PC-3 (cell line): ENCODE data around the gene NOSIP. TPM values are rescaled to one million over a fixed set of nuclear protein-coding genes. Genes with fewer than 3 reads are reported as not detected.
A peak's percentile ranks its signal among the peaks of the same experiment; 100 is the strongest.

Experiments used
- ATAC-seq: fragments of 200-7000 bp; cut with Tn5 transposase; 2 replicates; pipeline ENCODE4 v1.9.1; 2020; ENCODE audit warnings: mild to moderate bottlenecking, moderate library complexity
- BruUV-seq: library from RNA; stranded (reverse); fragments of 400-500 nt; replicated peaks from 2 replicates; lab custom pipeline; 2021; lab: Mats Ljungman, UMichigan
- CTCF ChIA-PET: fragments of 300-600 bp; sonication (Branson Sonifier 250); formaldehyde crosslinking; loops from one replicate; lab custom pipeline; 2022; ENCODE audit warnings: antibody characterized with exemption; lab: Charles Lee
- POLR2A ChIA-PET: fragments of 300-600 bp; sonication (Branson Sonifier 250); formaldehyde crosslinking; loops from one replicate; lab custom pipeline; 2022; ENCODE audit warnings: antibody characterized with exemption; ENCODE audit not compliant: unreplicated experiment; lab: Charles Lee
- DNase-seq: peaks from one replicate; pipeline ENCODE4 v3.0.0-alpha.2; 2015
- H2AFZ ChIP-seq: fragments of 300-600 bp; sonication (generic); 2 replicates; pipeline ENCODE4 v1.6.0; 2016; ENCODE audit warnings: antibody characterized with exemption, low read length
- H3F3A ChIP-seq: fragments of 300-600 bp; sonication (generic); one replicate; pipeline ENCODE4 v1.6.0; 2017; ENCODE audit warnings: antibody characterized with exemption, low read length, control low read depth, mild to moderate bottlenecking; ENCODE audit not compliant: unreplicated experiment
- H3K27ac ChIP-seq: fragments of 300-600 bp; sonication (generic); 2 replicates; pipeline ENCODE4 v1.5.1; 2016; ENCODE audit warnings: mild to moderate bottlenecking, low read length
- H3K27me3 ChIP-seq: fragments of 300-600 bp; sonication (generic); 2 replicates; pipeline ENCODE4 v1.6.1; 2016; ENCODE audit warnings: low read length, mixed read lengths
- H3K36me3 ChIP-seq: fragments of 300-600 bp; sonication (generic); 2 replicates; pipeline ENCODE4 v1.6.1; 2016; ENCODE audit warnings: low read depth, mixed run types, low read length, mixed read lengths
- H3K4me1 ChIP-seq: fragments of 300-600 bp; sonication (generic); 2 replicates; pipeline ENCODE4 v1.5.1; 2016; ENCODE audit warnings: low read length; ENCODE audit not compliant: insufficient read depth
- H3K4me2 ChIP-seq: fragments of 300-600 bp; sonication (generic); 2 replicates; pipeline ENCODE4 v1.6.0; 2016; ENCODE audit warnings: low read length
- H3K4me3 ChIP-seq: fragments of 300-600 bp; sonication (generic); 2 replicates; pipeline ENCODE4 v1.5.1; 2016; ENCODE audit warnings: mild to moderate bottlenecking, low read length, mixed read lengths
- H3K79me2 ChIP-seq: fragments of 300-600 bp; sonication (generic); 2 replicates; pipeline ENCODE4 v1.6.1; 2017; ENCODE audit warnings: low read length, mixed read lengths
- H3K9ac ChIP-seq: fragments of 300-600 bp; sonication (generic); 2 replicates; pipeline ENCODE4 v1.6.0; 2016; ENCODE audit warnings: mild to moderate bottlenecking, low read length
- H3K9me2 ChIP-seq: fragments of 300-600 bp; sonication (generic); replicated peaks from 2 replicates; pipeline ENCODE4 v1.6.1; 2016; ENCODE audit warnings: mixed run types, low read length, mixed read lengths
- H3K9me3 ChIP-seq: fragments of 300-600 bp; sonication (generic); 2 replicates; pipeline ENCODE4 v1.6.1; 2016; ENCODE audit warnings: low read length, mixed read lengths
- H4K20me1 ChIP-seq: fragments of 300-600 bp; sonication (generic); 2 replicates; pipeline ENCODE4 v1.6.1; 2016; ENCODE audit warnings: low read length, mixed read lengths
- EZH2 ChIP-seq: fragments of 300-600 bp; sonication (generic); IDR thresholded peaks from one replicate; pipeline ENCODE4 v1.6.1; 2017; ENCODE audit warnings: antibody characterized with exemption, mild to moderate bottlenecking, low read length; ENCODE audit not compliant: unreplicated experiment
- EZH2phosphoT487 ChIP-seq: fragments of 300-600 bp; sonication (generic); IDR thresholded peaks from 2 replicates; pipeline ENCODE4 v1.6.1; 2018; ENCODE audit warnings: mild to moderate bottlenecking, antibody characterized with exemption, low read length, borderline replicate concordance
- intact Hi-C: fragments of 100-400 bp; cut with micrococcal nuclease; formaldehyde crosslinking; loops from 2 replicates; pipeline ENCODE4 v1.9.0; 2023
- total RNA-seq: library from RNA; depleted of rRNA; stranded (reverse); fragments of >200 nt; gene quantifications from 2 replicates; pipeline ENCODE4 v1.2.3, GENCODE V29; 2014
- TF ChIP-seq, protein P1 (sequence below): fragments of 300-600 bp; sonication (generic); conservative IDR thresholded peaks from 2 replicates; pipeline ENCODE4 v1.5.1; 2017; ENCODE audit warnings: antibody characterized with exemption, low read depth, mild to moderate bottlenecking, low read length

Gene NOSIP
- total RNA-seq, 1 experiment from 2014 or later, result 195 TPM

DNA sequence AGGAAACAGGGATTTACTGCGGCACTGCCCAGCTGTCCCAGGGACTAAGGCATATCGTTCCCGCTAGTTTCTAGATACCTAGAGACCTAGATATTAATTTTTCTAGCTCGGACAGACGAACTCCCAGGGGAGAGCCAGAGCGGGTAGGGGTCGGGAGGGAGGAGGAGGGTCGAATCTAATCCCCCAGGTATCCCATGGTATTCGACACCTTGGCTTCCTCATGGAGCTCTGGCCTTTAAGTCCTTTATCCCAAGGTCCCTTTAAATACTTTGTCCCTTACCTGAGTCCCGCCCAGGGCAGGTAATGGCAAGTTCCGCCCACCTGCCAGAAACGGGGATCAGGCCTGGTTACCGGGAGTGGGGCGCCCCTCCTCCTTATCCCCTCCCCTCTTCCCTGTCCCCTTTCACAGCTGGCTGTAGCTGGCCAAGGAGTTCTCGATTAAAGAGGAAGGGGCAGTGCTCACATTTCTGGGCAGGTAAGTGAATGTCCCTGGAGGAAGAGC lies 702 bp upstream of the NOSIP start, which contains the start of gene PRRG2:
PRRG2 (plus strand) TSS at position 310 of the 502 bp plus-strand sequence. CDS start 1,904 bp downstream, outside the sequence.
- TSS peak; percentile 85 for BruUV-seq

DNA sequence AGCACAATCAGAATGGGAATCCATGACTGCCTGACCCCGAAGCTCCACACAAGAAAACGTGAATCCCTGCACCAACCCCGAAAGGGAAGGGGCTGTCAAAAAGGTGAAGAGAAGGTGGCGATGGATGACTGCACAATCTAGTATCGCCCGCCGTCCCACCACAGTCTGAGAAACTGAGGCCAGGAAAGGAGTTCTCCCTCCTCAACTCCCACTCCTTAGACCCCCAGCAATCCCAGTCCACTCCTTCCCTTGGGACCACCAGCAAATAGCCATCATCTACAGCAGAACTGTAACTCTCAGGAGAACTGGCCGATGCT lies 451 bp downstream of the NOSIP start:
- Histone ChIP-seq H3K4me1 (peaks cover 14% of the 10 kb centered on the region), H3K9me2 (no peaks in the 10 kb centered on the region), H3K36me3 (peaks cover 10% of the 10 kb centered on the region; the same call in 1 of the 2 replicates), H3F3A (no peaks in the 10 kb centered on the region), H3K9me3 (no peaks in the 10 kb centered on the region), H2AFZ (peak overlapping the region; percentile 31; the same call in 1 of the 2 replicates), H3K9ac (peak overlapping the region; percentile 88), H3K79me2 (peaks cover 38% of the 10 kb centered on the region), H3K4me3 (peak overlapping the region; percentile 96), H3K4me2 (peak overlapping the region; percentile 93), H3K27me3 (no peaks in the 10 kb centered on the region), H4K20me1 (0 out of 2 replicates have a peak, but pooled peaks cover 8% of the 10 kb centered on the region), H3K27ac (no peak overlapping the region)
- intact Hi-C loops, result loop anchor here (1.0 kb wide), 1 partner anchor 10 kb away; no protein-coding TSS in a partner anchor
- DNase-seq (no peak), ATAC-seq (no peak)
- TF ChIP-seq EZH2 (no peak), EZH2phosphoT487 (no peak)
- TF ChIP-seq, protein P1, sequence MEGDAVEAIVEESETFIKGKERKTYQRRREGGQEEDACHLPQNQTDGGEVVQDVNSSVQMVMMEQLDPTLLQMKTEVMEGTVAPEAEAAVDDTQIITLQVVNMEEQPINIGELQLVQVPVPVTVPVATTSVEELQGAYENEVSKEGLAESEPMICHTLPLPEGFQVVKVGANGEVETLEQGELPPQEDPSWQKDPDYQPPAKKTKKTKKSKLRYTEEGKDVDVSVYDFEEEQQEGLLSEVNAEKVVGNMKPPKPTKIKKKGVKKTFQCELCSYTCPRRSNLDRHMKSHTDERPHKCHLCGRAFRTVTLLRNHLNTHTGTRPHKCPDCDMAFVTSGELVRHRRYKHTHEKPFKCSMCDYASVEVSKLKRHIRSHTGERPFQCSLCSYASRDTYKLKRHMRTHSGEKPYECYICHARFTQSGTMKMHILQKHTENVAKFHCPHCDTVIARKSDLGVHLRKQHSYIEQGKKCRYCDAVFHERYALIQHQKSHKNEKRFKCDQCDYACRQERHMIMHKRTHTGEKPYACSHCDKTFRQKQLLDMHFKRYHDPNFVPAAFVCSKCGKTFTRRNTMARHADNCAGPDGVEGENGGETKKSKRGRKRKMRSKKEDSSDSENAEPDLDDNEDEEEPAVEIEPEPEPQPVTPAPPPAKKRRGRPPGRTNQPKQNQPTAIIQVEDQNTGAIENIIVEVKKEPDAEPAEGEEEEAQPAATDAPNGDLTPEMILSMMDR, result no peak
- TSS peak; percentile 71 for BruUV-seq
- ChIA-PET POLR2A (interaction anchor here (0.5 to 1.6 kb wide), 5 partner anchors 40 to 180 kb away, joined by 3 to 9 read pairs (median 8); partner anchors contain the start of genes RRAS and SCAF1), CTCF (interaction anchor here (0.8 kb wide), 1 partner anchor 10 kb away, joined by 3 read pairs; no protein-coding TSS in a partner anchor)

More for the DNA sequence above, 702 bp upstream of the NOSIP start, which contains the start of gene PRRG2:
- TF ChIP-seq, protein P1, result no peak
- no peak for TF ChIP-seq EZH2phosphoT487
- TF ChIP-seq EZH2, result no peak
- H3K27ac ChIP-seq, result no peak within 1 kb of the TSS
- H3K27me3 ChIP-seq, result no peaks in the 10 kb centered on the region
- H3K36me3 ChIP-seq, result peaks cover 3% of the 10 kb centered on the region; the same call in 1 of the 2 replicates
- peak; percentile 62 for ATAC-seq
- H3K9me3 ChIP-seq, result no peaks in the 10 kb centered on the region
- H3F3A ChIP-seq, result no peaks in the 10 kb centered on the region
- H3K79me2 ChIP-seq, result peaks cover 38% of the 10 kb centered on the region
- H3K4me2 ChIP-seq, result peak within 1 kb of the TSS; percentile 93
- peak; percentile 69 for DNase-seq
- H2AFZ ChIP-seq, result peak within 1 kb of the TSS; percentile 97
- POLR2A ChIA-PET, result interaction anchor here (0.5 to 1.6 kb wide), 4 partner anchors 34 to 95 kb away, joined by 3 to 10 read pairs (median 8); partner anchors contain the start of genes RRAS and SCAF1
- peak within 1 kb of the TSS; percentile 88 for H3K9ac ChIP-seq
- H3K4me1 ChIP-seq, result peaks cover 14% of the 10 kb centered on the region
- intact Hi-C loops, result no loop called here
- peak within 1 kb of the TSS; percentile 96 for H3K4me3 ChIP-seq
- H3K9me2 ChIP-seq, result no peaks in the 10 kb centered on the region
- H4K20me1 ChIP-seq, result 0 out of 2 replicates have a peak, but pooled peaks cover 8% of the 10 kb centered on the region
- CTCF ChIA-PET, result no interaction called here

DNA sequence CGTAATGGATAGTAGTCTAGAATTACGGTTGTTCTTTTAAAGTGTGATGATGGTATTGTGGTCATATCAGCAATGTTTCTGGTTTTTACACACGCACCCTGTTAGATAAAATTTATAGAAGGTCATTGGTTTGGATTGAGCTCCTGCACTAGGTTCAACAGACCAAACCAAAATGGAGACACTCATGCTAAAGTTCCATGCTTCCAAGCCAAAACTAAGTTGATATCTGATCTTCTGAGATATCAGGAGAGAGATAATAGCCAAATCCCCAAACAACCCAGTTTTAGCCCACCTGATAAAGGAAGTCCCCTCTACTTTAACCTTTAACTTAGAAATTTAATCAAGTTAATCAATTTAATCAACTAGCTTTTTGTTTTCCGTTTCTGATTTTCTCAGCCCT lies 1.2 kb downstream of the NOSIP start:
- BruUV-seq, result no TSS peak
- Histone ChIP-seq H3K27ac (no peak overlapping the region), H3K79me2 (peaks cover 42% of the 10 kb centered on the region), H3F3A (no peaks in the 10 kb centered on the region), H3K4me3 (peak overlapping the region; percentile 96), H3K9me3 (no peaks in the 10 kb centered on the region), H3K36me3 (peaks cover 15% of the 10 kb centered on the region), H3K27me3 (no peaks in the 10 kb centered on the region), H3K9me2 (no peaks in the 10 kb centered on the region), H3K4me1 (peaks cover 14% of the 10 kb centered on the region), H3K9ac (peak overlapping the region; percentile 88), H3K4me2 (peak overlapping the region; percentile 93), H4K20me1 (0 out of 2 replicates have a peak, but pooled peaks cover 8% of the 10 kb centered on the region), H2AFZ (no peak overlapping the region)
- ATAC-seq (no peak), DNase-seq (no peak)
- POLR2A ChIA-PET, result interaction anchor here (0.5 to 0.7 kb wide), 3 partner anchors 40 to 181 kb away, joined by 3 to 9 read pairs (median 5); no protein-coding TSS in a partner anchor
- no peak for TF ChIP-seq EZH2phosphoT487
- TF ChIP-seq, protein P1, result no peak
- TF ChIP-seq EZH2, result no peak
- CTCF ChIA-PET, result interaction anchor here (0.8 kb wide), 1 partner anchor 9 kb away, joined by 3 read pairs; no protein-coding TSS in a partner anchor
- intact Hi-C loops, result no loop called here
